LHCN-M2 (cell line): ENCODE data around the gene DDAH1. TPM values are rescaled to one million over a fixed set of nuclear protein-coding genes. Genes with fewer than 3 reads are reported as not detected.
"Not testable (repeated sequence)": the region's sequence is repeated elsewhere in the genome, so short reads cannot be mapped to it uniquely, and the experiment has no call there.

Source experiments
- DNase-seq: peaks from one replicate; pipeline ENCODE4 v3.0.0-alpha.2; 2012; ENCODE audit warnings: low read depth
- polyA plus RNA-seq: library from polyadenylated mRNA; unstranded; fragments of >200 nt; gene quantifications from one replicate; pipeline ENCODE4 v1.2.1, GENCODE V29; 2012; ENCODE audit warnings: missing spikeins
- total RNA-seq: library from RNA; depleted of rRNA; stranded (reverse); fragments of >200 nt; gene quantifications from 2 replicates; pipeline ENCODE4 v1.2.3, GENCODE V29; 2014; rRNA removed

The DDAH1 gene
- 47.1 and 49.4 TPM in 2 replicates for total RNA-seq
- 98.2 TPM for polyA plus RNA-seq

- DNase-seq: peak; percentile 60
Measured at GRCh38 chr1:85465099-85465785, at the start of gene DDAH1. Gene DDAH1 (minus strand): TSS chr1:85465159. CDS start chr1:85465045, 114 bp downstream.

- DNase-seq: not testable (repeated sequence)
Measured at GRCh38 chr1:85513998-85514397, 49.0 kb upstream of the DDAH1 start.

- DNase-seq: no peak
Measured at GRCh38 chr1:85504417-85504816, 39.5 kb upstream of the DDAH1 start.

- peak; percentile 76 for DNase-seq
Measured at GRCh38 chr1:85502625-85503083, 37.7 kb upstream of the DDAH1 start.

GRCh38 chr1:85502171-85502570 lies 37.2 kb upstream of the DDAH1 start:
- no peak for DNase-seq

- no peak for DNase-seq
Measured at GRCh38 chr1:85501355-85501898, 36.5 kb upstream of the DDAH1 start.

GRCh38 chr1:85496941-85497582 lies 32.1 kb upstream of the DDAH1 start:
- DNase-seq: peak; percentile 64

GRCh38 chr1:85495556-85495955 lies 30.6 kb upstream of the DDAH1 start:
- DNase-seq: peak; percentile 87

- peak; percentile 79 for DNase-seq
Measured at GRCh38 chr1:85494904-85495266, 29.9 kb upstream of the DDAH1 start.

- peak; percentile 69 for DNase-seq
Measured at GRCh38 chr1:85494074-85494903, 29.3 kb upstream of the DDAH1 start.

GRCh38 chr1:85490270-85490985 lies 25.5 kb upstream of the DDAH1 start:
- DNase-seq: no peak

- DNase-seq: no peak
Measured at GRCh38 chr1:85488126-85488525, 23.2 kb upstream of the DDAH1 start.

- no peak for DNase-seq
Measured at GRCh38 chr1:85485516-85485915, 20.6 kb upstream of the DDAH1 start.

GRCh38 chr1:85484716-85485115 lies 19.8 kb upstream of the DDAH1 start:
- no peak for DNase-seq

- no peak for DNase-seq
Measured at GRCh38 chr1:85484264-85484663, 19.3 kb upstream of the DDAH1 start.

- DNase-seq: no peak
Measured at GRCh38 chr1:85481688-85482087, 16.7 kb upstream of the DDAH1 start.

- DNase-seq: no peak
Measured at GRCh38 chr1:85480566-85480965, 15.6 kb upstream of the DDAH1 start.

GRCh38 chr1:85479491-85479890 lies 14.5 kb upstream of the DDAH1 start:
- no peak for DNase-seq

GRCh38 chr1:85478366-85478765 lies 13.4 kb upstream of the DDAH1 start:
- DNase-seq: no peak

GRCh38 chr1:85475055-85475454 lies 10.1 kb upstream of the DDAH1 start:
- DNase-seq: no peak

GRCh38 chr1:85473390-85473789 lies 8.4 kb upstream of the DDAH1 start:
- peak; percentile 30 for DNase-seq
